DND-41 (cell line): ENCODE measurements around the gene KRT84.

ENCODE experiments used
- ATAC-seq: fragments of 200-7000 bp; cut with Tn5 transposase; 3 replicates; pipeline ENCODE4 v1.9.1; 2021; ENCODE audit warnings: low read depth; ENCODE audit not compliant: insufficient read depth
- DNase-seq: peaks from one replicate; pipeline ENCODE4 v3.0.0-alpha.2; 2020
- H2AFZ ChIP-seq: 2 replicates; pipeline ENCODE4 v1.6.0; 2012; ENCODE audit warnings: low read depth, low read length
- H3K27ac ChIP-seq: 2 replicates; pipeline ENCODE4 v1.5.1; 2012; ENCODE audit warnings: low read length, inconsistent platforms
- H3K27me3 ChIP-seq: fragments of 200-600 bp; sonication (generic); 2 replicates; pipeline ENCODE4 v1.6.0; 2012; ENCODE audit warnings: low read length, mild to moderate bottlenecking, inconsistent platforms; ENCODE audit not compliant: insufficient read depth, poor library complexity
- H3K36me3 ChIP-seq: 2 replicates; pipeline ENCODE4 v1.5.1; 2012; ENCODE audit warnings: low read length, inconsistent platforms; ENCODE audit not compliant: insufficient read depth
- H3K4me1 ChIP-seq: 2 replicates; pipeline ENCODE4 v1.5.1; 2012; ENCODE audit warnings: mild to moderate bottlenecking, low read length; ENCODE audit not compliant: insufficient read depth
- H3K4me2 ChIP-seq: 2 replicates; pipeline ENCODE4 v1.6.0; 2012; ENCODE audit warnings: mild to moderate bottlenecking, moderate library complexity, low read length, inconsistent platforms; ENCODE audit not compliant: insufficient read depth
- H3K4me3 ChIP-seq, 2 experiments: fragments of 200-600 bp in 1 of 2; shearing (Covaris generic) in 1 of 2; 2 replicates each; pipeline ENCODE4 v1.5.1; 2012 to 2016; ENCODE audit warnings: inconsistent platforms in 2 of 2, low read length in 2 of 2, mild to moderate bottlenecking in 2 of 2, low read depth in 1 of 2, moderate library complexity in 1 of 2
- H3K79me2 ChIP-seq: 2 replicates; pipeline ENCODE4 v1.6.0; 2012; ENCODE audit warnings: low read length, inconsistent platforms; ENCODE audit not compliant: insufficient read depth
- H3K9ac ChIP-seq: 2 replicates; pipeline ENCODE4 v1.6.0; 2012; ENCODE audit warnings: low read depth, mild to moderate bottlenecking, inconsistent platforms, low read length, moderate library complexity
- H3K9me3 ChIP-seq: 2 replicates; pipeline ENCODE4 v1.5.1; 2012; ENCODE audit warnings: low read length, moderate library complexity, mild to moderate bottlenecking, inconsistent platforms; ENCODE audit not compliant: insufficient read depth, severe bottlenecking
- H4K20me1 ChIP-seq: 2 replicates; pipeline ENCODE4 v1.6.0; 2012; ENCODE audit warnings: low read length; ENCODE audit not compliant: insufficient read depth
- CTCF ChIP-seq: IDR thresholded peaks from 2 replicates; pipeline ENCODE4 v1.5.1; 2012; ENCODE audit warnings: borderline replicate concordance, low read length, moderate library complexity, mild to moderate bottlenecking; ENCODE audit not compliant: poor library complexity, severe bottlenecking; ENCODE audit errors: extremely low read depth
- EZH2 ChIP-seq: IDR thresholded peaks from 3 replicates; pipeline ENCODE4 v1.6.1; 2012; ENCODE audit warnings: borderline replicate concordance, low read depth, mild to moderate bottlenecking, moderate library complexity, low read length, inconsistent platforms; ENCODE audit not compliant: severe bottlenecking

The KRT84 gene

DNA sequence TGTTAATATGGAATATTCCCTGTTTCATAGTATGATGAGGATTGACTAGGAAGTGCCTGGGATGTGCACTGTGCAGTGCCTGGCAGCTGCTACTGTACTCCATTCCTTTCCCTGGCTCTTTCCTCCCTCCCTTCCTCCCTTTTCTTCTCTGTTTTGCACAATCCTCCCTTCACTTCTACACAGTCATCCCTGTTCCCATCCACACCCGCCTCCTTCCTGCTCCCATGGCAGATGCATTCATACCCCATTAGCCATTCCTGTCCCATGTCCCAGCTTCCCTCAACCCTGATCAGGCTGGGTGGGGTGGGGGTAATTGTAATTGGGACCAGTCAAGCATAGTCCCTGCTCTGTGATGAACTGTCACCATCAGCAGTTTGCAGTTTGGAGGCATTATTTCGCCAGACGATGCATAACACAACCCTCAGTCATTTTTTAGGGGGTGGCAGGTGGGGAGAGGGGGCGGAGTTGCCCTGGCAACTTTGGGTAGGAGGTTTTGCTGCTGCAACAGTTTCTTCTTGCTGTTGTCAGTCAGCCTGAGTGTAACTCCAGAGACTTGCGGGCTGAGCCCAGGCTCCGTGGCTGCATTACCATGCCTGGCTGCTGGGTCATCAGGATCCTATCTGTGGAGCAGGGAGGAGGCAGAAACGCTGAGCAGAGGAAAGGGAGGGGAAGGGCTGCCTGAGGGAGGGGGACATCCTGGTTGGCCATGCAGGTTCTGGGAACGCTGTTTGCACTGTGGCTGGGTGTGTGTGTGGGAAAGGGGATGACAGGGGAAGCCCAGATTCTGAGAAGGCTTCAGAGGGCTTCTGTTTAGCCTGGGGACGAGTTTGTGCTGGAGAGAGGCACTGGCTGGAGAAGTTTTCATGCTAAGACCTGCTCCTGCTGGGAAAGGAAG lies 4.1 kb upstream of the KRT84 start:
- Histone ChIP-seq H3K79me2 (no peaks in the 10 kb centered on the region), H2AFZ (no peak overlapping the region), H3K4me2 (no peak overlapping the region), H3K36me3 (no peaks in the 10 kb centered on the region), H3K4me3 (no peak overlapping the region), H3K27me3 (peaks cover 24% of the 10 kb centered on the region), H3K9me3 (no peaks in the 10 kb centered on the region), H3K27ac (no peak overlapping the region), H3K4me1 (no peaks in the 10 kb centered on the region), H3K9ac (no peak overlapping the region), H4K20me1 (peaks cover 4% of the 10 kb centered on the region)
- no peak for ATAC-seq
- TF ChIP-seq EZH2 = no peak
- no peak for TF ChIP-seq CTCF
- DNase-seq = no peak

GRCh38 chr12:52387859-52388258 lies 2.4 kb upstream of the KRT84 start:
- Histone ChIP-seq H3K27me3 (peaks cover 35% of the 10 kb centered on the region), H3K79me2 (no peaks in the 10 kb centered on the region), H3K9me3 (no peaks in the 10 kb centered on the region), H4K20me1 (peaks cover 4% of the 10 kb centered on the region), H3K27ac (no peak overlapping the region), H2AFZ (no peak overlapping the region), H3K36me3 (no peaks in the 10 kb centered on the region), H3K4me2 (no peak overlapping the region), H3K4me1 (no peaks in the 10 kb centered on the region), H3K4me3 (no peak overlapping the region), H3K9ac (no peak overlapping the region)
- DNase-seq (no peak), ATAC-seq (no peak)
- TF ChIP-seq CTCF (no peak), EZH2 (no peak)

GRCh38 chr12:52383331-52383730 lies 2.1 kb downstream of the KRT84 start:
- Histone ChIP-seq H3K27me3 (peaks cover 32% of the 10 kb centered on the region), H3K79me2 (no peaks in the 10 kb centered on the region), H3K4me3 (no peak overlapping the region), H3K36me3 (no peaks in the 10 kb centered on the region), H2AFZ (no peak overlapping the region), H4K20me1 (no peaks in the 10 kb centered on the region), H3K4me1 (no peaks in the 10 kb centered on the region), H3K27ac (no peak overlapping the region), H3K9me3 (no peaks in the 10 kb centered on the region), H3K4me2 (no peak overlapping the region), H3K9ac (no peak overlapping the region)
- ATAC-seq (no peak), DNase-seq (no peak)
- no peak for TF ChIP-seq CTCF
- no peak for TF ChIP-seq EZH2
